ENCODE results near the gene UBC. TPM values are rescaled to one million over a fixed set of nuclear protein-coding genes. Genes with fewer than 3 reads are reported as not detected.

UBC gene
- total RNA-seq, 1 experiment from 2014 or later, result 880 TPM

DNA sequence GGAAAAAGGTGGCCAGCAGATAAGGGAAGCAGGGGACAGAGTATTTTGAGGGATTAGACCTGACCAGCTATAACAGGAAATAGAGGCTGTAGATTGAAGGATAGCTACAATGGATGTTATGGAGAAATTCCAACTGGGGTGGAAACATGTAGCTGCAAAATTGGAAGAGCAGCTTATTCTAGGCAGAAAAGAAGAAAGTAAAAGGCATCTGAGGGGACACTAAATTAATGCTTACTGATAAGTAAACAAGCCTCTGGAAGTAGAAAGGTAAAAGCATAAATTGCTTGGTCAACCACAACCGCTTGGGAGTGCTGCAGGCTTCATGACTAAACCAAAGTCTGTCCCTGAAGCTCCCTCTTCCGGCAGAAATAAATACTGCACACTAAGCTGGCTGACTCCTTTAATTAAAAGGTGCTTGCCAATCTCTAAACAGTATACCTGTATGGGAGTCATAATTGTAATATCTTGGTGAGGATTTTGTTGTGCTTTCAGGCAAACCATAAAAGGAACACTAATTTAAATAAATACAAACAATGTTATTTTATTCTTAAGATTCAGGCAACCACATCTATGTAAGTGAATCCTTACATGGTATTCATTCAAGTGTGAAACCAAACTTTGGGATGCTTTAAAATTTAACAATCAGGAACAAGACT lies 7.7 kb downstream of the UBC start:
- no TSS peak for BruUV-seq (replicated peaks)
- Mint-ChIP-seq H3K4me3 (ENCODE audit: unreplicated experiment) (no peak overlapping the region), H3K27ac (ENCODE audit: unreplicated experiment) (no peak overlapping the region), H3K27me3 (ENCODE audit: insufficient read depth, unreplicated experiment) (no peaks in the 10 kb centered on the region), H3K36me3 (ENCODE audit: insufficient read depth, unreplicated experiment) (peaks cover 45% of the 10 kb centered on the region), H3K4me1 (ENCODE audit: low read depth, unreplicated experiment) (peaks cover 38% of the 10 kb centered on the region), H3K9me3 (ENCODE audit: unreplicated experiment) (no peaks in the 10 kb centered on the region)
- CTCF ChIA-PET, result interaction anchor here (0.6 to 3.5 kb wide), 18 partner anchors 10 to 135 kb away, joined by 3 to 43 read pairs (median 4); no protein-coding TSS in a partner anchor
- peaks cover 27% of the 10 kb centered on the region for H3K4me1 ChIP-seq
- intact Hi-C loops (cut with micrococcal nuclease; ENCODE audit: unreplicated experiment), result loop anchor here (1.0 to 2.0 kb wide), 5 partner anchors 21 to 134 kb away; partner anchors contain the start of gene SCARB1
- 0 out of 2 replicates have a peak, but pooled peaks cover 2% of the 10 kb centered on the region for H3K36me3 ChIP-seq (ENCODE audit: control insufficient read depth, insufficient read depth, low read length)
- no peak overlapping the region for H3K4me3 ChIP-seq (ENCODE audit: low read depth, low read length)
- peak; percentile 93 for DNase-seq
- TF ChIP-seq, protein P1, sequence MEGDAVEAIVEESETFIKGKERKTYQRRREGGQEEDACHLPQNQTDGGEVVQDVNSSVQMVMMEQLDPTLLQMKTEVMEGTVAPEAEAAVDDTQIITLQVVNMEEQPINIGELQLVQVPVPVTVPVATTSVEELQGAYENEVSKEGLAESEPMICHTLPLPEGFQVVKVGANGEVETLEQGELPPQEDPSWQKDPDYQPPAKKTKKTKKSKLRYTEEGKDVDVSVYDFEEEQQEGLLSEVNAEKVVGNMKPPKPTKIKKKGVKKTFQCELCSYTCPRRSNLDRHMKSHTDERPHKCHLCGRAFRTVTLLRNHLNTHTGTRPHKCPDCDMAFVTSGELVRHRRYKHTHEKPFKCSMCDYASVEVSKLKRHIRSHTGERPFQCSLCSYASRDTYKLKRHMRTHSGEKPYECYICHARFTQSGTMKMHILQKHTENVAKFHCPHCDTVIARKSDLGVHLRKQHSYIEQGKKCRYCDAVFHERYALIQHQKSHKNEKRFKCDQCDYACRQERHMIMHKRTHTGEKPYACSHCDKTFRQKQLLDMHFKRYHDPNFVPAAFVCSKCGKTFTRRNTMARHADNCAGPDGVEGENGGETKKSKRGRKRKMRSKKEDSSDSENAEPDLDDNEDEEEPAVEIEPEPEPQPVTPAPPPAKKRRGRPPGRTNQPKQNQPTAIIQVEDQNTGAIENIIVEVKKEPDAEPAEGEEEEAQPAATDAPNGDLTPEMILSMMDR (IDR thresholded peaks at IDR 0.05; ENCODE audit: insufficient read depth in 1 of 2, low read depth in 1 of 2, low read length in 1 of 2, severe bottlenecking in 1 of 2, unreplicated experiment in 1 of 2), result peak; percentile 98
- H3K27me3 ChIP-seq (replicated peaks; ENCODE audit: control insufficient read depth, insufficient read depth, low read length), result no peaks in the 10 kb centered on the region
- POLR2A ChIA-PET, result interaction anchor here (0.6 to 2.1 kb wide), 4 partner anchors 8 to 78 kb away, joined by 3 to 16 read pairs (median 4); partner anchors contain the start of gene UBC
- no peaks in the 10 kb centered on the region for H3K9me3 ChIP-seq

DNA sequence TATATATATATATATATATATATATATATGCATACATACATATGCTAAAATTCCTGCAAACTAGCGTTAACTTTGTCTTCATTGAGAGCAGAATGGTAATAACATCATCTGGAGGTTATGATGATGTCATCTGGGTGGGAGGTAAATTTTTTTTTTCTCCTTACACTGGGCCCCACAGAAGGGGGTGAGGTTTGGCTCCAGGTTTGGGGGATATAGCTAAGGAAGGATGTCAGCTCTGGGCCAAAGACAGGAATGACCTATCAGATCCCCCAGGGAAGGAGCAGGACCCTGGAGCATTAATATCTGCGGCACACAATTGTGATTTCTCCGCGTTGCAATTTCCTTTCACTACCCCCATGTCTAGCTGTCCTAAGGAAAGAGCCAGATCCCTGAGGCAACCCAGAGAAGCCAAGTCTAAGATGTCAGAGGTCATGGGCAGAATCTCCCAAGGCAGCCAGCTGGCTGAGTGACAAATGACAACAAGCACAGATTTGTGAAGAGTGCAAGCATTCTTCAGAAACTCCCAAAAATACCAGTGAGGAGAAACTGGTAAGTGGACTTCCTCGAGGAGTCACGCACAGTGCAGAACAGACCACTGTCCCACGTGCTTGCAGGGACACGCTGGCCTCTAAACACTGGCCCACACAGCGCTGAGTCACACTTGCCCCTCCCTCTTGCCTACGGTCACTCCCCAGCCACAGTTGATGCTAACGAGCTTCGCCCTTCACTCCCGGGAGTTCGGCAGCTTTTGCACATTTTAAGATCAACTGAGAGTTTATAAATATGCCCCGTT lies 9.9 kb downstream of the UBC start:
- TF ChIP-seq, protein P1 (IDR thresholded peaks at IDR 0.05; ENCODE audit: insufficient read depth in 1 of 2, low read depth in 1 of 2, low read length in 1 of 2, severe bottlenecking in 1 of 2, unreplicated experiment in 1 of 2), result no peak
- H3K4me3 ChIP-seq (ENCODE audit: low read depth, low read length), result no peak overlapping the region
- H3K9me3 ChIP-seq, result no peaks in the 10 kb centered on the region
- CTCF ChIA-PET, result interaction anchor here (0.6 to 3.5 kb wide), 7 partner anchors 9 to 63 kb away, joined by 3 to 43 read pairs (median 4); no protein-coding TSS in a partner anchor
- BruUV-seq (replicated peaks), result no TSS peak
- Mint-ChIP-seq H3K4me1 (ENCODE audit: low read depth, unreplicated experiment) (peaks cover 20% of the 10 kb centered on the region), H3K27me3 (ENCODE audit: insufficient read depth, unreplicated experiment) (no peaks in the 10 kb centered on the region), H3K27ac (ENCODE audit: unreplicated experiment) (peak overlapping the region; percentile 71), H3K36me3 (ENCODE audit: insufficient read depth, unreplicated experiment) (peaks cover 22% of the 10 kb centered on the region), H3K9me3 (ENCODE audit: unreplicated experiment) (no peaks in the 10 kb centered on the region), H3K4me3 (ENCODE audit: unreplicated experiment) (peak overlapping the region; percentile 67)
- no peaks in the 10 kb centered on the region for H3K36me3 ChIP-seq (ENCODE audit: control insufficient read depth, insufficient read depth, low read length)
- POLR2A ChIA-PET, result interaction anchor here (1.0 to 2.1 kb wide), 6 partner anchors 10 to 76 kb away, joined by 3 to 5 read pairs (median 4); partner anchors contain the start of gene UBC
- no peaks in the 10 kb centered on the region for H3K27me3 ChIP-seq (replicated peaks; ENCODE audit: control insufficient read depth, insufficient read depth, low read length)
- intact Hi-C loops (cut with micrococcal nuclease; ENCODE audit: unreplicated experiment), result no loop called here
- H3K4me1 ChIP-seq, result peaks cover 29% of the 10 kb centered on the region
- peak; percentile 73 to 82 for DNase-seq

DNA sequence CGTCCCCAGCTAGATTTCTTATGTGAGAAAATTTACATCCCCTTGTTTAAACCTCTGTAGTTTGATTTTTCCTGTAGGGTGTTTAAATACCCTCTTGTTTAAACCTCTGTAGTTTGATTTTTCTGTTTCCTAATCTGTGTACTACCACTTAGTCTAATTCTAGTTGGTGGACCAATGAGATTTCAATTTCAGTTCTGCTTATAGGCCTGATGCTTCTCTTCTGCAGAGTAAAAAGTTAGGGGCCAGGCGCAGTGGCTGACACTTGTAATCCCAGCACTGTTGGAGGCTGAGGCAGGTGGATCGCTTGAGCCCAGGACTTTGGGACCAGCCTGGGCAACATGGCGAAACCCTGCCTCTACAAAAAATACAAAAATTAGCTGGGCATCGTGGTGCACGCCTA lies 11.5 kb downstream of the UBC start:
- TF ChIP-seq, protein P1 (IDR thresholded peaks at IDR 0.05; ENCODE audit: insufficient read depth in 1 of 2, low read depth in 1 of 2, low read length in 1 of 2, severe bottlenecking in 1 of 2, unreplicated experiment in 1 of 2), result no peak
- peaks cover 15% of the 10 kb centered on the region for H3K36me3 Mint-ChIP-seq (ENCODE audit: insufficient read depth, unreplicated experiment)
- BruUV-seq (replicated peaks), result no TSS peak
- CTCF ChIA-PET, result interaction anchor here (0.7 kb wide), 1 partner anchor 45 kb away, joined by 3 read pairs; no protein-coding TSS in a partner anchor
- H3K9me3 Mint-ChIP-seq (ENCODE audit: unreplicated experiment), result no peaks in the 10 kb centered on the region
- intact Hi-C loops (cut with micrococcal nuclease; ENCODE audit: unreplicated experiment), result no loop called here
- H3K4me3 ChIP-seq (ENCODE audit: low read depth, low read length), result no peak overlapping the region
- POLR2A ChIA-PET, result no interaction called here
- H3K36me3 ChIP-seq (ENCODE audit: control insufficient read depth, insufficient read depth, low read length), result no peaks in the 10 kb centered on the region
- H3K27ac Mint-ChIP-seq (ENCODE audit: unreplicated experiment), result no peak overlapping the region
- peaks cover 34% of the 10 kb centered on the region for H3K4me1 ChIP-seq
- H3K4me1 Mint-ChIP-seq (ENCODE audit: low read depth, unreplicated experiment), result peaks cover 25% of the 10 kb centered on the region
- no peak for DNase-seq
- H3K9me3 ChIP-seq, result no peaks in the 10 kb centered on the region
- no peaks in the 10 kb centered on the region for H3K27me3 Mint-ChIP-seq (ENCODE audit: insufficient read depth, unreplicated experiment)
- no peaks in the 10 kb centered on the region for H3K27me3 ChIP-seq (replicated peaks; ENCODE audit: control insufficient read depth, insufficient read depth, low read length)
- no peak overlapping the region for H3K4me3 Mint-ChIP-seq (ENCODE audit: unreplicated experiment)

All from Caco-2 (cell line).